D721Med (cell line): ENCODE measurements around the gene OPCML.

ENCODE experiments used
- DNase-seq: peaks from one replicate; pipeline ENCODE4 v3.0.0; 2011; ENCODE audit warnings: low spot score; ENCODE audit not compliant: insufficient read length
- FAIRE-seq: peaks from 2 replicates; lab custom pipeline; 2011; peaks lifted over from hg19 to GRCh38; lab: Jason Lieb, UNC
- TF ChIP-seq, protein P1 (sequence below): IDR thresholded peaks from 2 replicates; pipeline ENCODE4 v1.5.1; 2012; ENCODE audit warnings: mild to moderate bottlenecking, control low read depth; ENCODE audit not compliant: insufficient read depth; ENCODE audit errors: missing control alignments

Gene OPCML

DNA sequence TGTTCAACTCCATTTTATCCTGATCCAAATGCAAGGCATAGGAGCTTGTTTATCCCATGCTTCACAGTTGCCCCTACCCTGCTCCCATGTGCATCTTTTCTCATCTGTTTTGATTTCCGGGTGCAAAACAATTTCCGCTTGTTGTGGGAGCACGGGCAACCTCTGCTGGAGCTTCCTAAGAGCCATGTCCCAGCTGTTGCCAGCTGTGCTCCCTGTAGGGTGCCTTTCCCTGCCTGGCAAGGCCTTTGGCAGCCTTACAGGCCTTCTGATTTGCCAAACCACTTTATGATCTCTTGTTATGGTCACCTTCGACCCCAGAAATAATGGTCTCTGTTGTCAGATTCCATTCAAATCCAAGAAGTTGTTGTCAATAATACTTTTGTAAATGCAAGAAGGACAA is 1038.5 kb downstream of the OPCML start:
- TF ChIP-seq, protein P1, sequence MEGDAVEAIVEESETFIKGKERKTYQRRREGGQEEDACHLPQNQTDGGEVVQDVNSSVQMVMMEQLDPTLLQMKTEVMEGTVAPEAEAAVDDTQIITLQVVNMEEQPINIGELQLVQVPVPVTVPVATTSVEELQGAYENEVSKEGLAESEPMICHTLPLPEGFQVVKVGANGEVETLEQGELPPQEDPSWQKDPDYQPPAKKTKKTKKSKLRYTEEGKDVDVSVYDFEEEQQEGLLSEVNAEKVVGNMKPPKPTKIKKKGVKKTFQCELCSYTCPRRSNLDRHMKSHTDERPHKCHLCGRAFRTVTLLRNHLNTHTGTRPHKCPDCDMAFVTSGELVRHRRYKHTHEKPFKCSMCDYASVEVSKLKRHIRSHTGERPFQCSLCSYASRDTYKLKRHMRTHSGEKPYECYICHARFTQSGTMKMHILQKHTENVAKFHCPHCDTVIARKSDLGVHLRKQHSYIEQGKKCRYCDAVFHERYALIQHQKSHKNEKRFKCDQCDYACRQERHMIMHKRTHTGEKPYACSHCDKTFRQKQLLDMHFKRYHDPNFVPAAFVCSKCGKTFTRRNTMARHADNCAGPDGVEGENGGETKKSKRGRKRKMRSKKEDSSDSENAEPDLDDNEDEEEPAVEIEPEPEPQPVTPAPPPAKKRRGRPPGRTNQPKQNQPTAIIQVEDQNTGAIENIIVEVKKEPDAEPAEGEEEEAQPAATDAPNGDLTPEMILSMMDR = no peak
- FAIRE-seq (no peak), DNase-seq (no peak)

DNA sequence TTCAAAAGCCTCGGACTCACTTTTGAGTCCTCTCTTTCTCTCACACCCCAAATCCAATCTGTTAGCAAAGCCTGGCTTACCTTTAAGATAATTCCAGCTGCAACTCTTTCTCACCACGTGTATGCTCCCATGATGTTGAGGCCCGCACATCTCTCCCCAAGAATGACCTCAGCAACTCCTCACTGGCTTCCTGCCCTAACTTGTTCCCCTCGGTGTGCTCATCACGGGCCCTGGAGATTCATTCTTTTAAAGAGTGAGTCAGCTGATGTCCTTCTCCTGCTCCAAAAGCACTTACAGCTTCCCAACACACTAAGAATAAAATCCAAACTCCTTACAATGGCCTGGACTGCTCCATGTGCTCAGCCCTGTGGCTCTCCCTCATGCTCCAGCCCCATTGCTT is 1041.3 kb downstream of the OPCML start:
- TF ChIP-seq, protein P1 = no peak
- DNase-seq (no peak), FAIRE-seq (no peak)

DNA sequence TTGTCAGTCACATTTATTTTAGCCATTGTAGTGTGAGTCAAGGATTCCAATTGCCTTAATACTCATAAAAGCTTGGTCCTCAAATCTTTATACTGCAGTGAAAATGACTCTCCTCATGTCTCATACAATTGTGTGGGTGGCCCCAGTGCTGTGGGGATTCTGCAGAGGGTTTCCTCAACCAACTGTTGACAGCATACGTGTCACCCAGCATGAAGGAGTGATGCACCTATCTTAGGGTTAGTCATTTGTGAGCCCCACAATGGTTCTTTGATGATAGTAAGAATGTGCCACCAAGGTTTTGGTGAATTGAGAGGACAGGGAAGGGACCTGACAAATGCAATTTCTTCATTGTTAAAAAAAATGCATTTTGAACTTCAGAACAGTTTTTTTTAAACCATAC is 1046.2 kb downstream of the OPCML start:
- TF ChIP-seq, protein P1 = no peak
- DNase-seq (no peak), FAIRE-seq (no peak)

DNA sequence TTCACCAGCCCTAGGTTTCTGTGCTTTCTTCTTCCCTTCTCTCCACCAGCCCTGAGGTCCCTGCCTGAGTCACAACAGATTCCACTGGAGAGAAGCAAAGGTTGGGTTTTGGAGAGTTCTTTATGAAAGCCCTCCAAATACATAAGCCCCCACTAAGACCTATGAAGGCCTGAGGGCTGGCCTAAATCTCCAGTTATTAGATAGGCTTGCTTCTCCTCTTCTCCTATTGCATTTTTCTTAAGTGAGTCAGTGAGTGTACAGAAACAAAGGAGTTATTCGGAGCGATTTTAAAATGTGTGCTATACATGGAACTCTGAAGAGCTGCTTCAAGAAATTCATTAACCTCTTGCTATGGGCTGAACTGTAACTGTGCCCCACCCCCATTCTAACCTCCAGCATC is 1057.3 kb downstream of the OPCML start:
- TF ChIP-seq, protein P1 = no peak
- no peak for DNase-seq
- FAIRE-seq = no peak

DNA sequence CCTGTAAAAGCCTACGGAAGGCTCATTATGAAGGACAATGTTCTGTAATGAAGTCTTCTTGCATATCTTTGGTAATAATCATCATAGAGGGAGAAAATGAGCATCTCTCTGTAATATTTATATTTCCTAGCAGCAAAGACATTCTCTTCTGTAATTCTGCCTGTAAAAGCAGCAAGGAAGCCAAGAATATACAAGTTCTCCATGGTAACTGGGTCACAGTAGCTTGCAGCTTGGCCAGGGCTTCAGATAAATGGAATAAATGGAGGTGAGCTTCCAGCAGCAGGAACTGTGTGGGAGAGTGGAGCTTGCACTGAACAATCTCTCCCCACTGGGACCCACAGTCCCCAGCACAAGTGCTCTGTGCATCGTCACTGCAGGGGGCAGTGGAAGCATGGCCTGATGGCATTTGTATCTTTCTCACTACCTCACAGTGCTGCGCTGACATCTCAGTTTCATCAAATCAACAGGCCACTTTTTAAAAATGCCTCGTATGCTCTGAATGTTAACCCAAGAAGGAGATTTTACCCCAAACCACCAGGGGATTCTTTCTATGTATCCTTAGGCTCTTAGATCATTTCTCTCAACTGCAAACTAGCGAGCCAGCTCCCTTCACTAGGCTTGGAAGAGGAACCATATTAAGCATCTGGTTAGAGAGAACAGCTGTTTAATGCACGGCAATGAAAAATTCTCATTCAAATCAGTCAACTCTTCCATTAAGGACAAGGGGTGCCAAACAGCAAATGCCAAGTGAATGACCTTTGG is 1059.7 kb downstream of the OPCML start:
- DNase-seq = no peak
- TF ChIP-seq, protein P1 = peak; percentile 8
- no peak for FAIRE-seq

DNA sequence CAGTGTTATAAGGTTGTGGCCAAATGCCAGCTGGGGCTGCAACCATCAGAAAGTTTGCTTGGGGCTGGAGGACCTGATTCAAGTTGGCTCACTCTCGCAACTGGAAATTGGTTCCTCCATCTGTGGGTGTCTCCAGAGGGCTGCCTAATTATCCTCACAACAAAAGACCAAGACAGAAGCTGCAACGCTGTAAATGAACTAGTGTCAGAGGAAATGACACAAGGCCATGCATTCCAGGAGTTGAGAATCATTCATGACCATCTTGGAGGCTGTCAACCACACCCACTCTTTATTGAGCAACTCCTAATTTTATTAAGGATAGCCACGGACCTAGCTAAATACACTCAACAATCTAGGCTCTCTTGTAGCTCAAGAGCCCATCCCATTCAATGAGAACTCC is 1060.8 kb downstream of the OPCML start:
- TF ChIP-seq, protein P1 = no peak
- no peak for FAIRE-seq
- no peak for DNase-seq

DNA sequence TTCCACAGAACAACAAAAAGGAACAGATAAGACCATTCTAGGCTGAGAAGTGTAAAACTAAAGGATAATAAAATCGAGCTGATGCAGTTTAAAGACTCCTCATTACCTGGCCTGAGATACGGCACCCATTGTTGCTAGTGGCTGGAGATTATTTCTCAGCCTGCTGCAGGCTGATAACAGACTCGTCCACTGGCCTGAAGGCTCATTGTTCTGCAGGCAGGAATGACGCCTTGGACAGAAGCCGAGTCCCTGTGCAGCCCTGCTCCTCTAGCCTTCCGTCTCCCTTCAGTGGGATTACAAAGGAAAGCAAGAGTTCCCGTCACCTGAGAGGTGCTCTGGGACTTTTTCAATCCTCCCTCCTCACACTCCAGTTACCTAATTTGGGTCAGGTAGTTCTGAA is 1065.3 kb downstream of the OPCML start:
- DNase-seq (no peak), FAIRE-seq (no peak)
- TF ChIP-seq, protein P1 = no peak
